ENCODE data around the gene PRG3.

Gene PRG3

GRCh38 chr11:57336111-57336666 lies 44.8 kb downstream of the PRG3 start:
- no peak for DNase-seq

GRCh38 chr11:57335343-57336110 lies 45.4 kb downstream of the PRG3 start, which contains the start of gene SSRP1:
Gene SSRP1, minus strand, starts transcription at chr11:57335892. Its CDS starts 771 bp downstream, at chr11:57335121.
- peak; percentile 88 to 89 for DNase-seq

- no peak for DNase-seq
Measured at GRCh38 chr11:57335023-57335342, 46.0 kb downstream of the PRG3 start.

GRCh38 chr11:57332694-57333440 lies 48.1 kb downstream of the PRG3 start:
- DNase-seq, result no peak

- DNase-seq, result no peak
Measured at GRCh38 chr11:57331720-57332119, 49.2 kb downstream of the PRG3 start.

GRCh38 chr11:57330029-57330428 lies 50.9 kb downstream of the PRG3 start:
- no peak for DNase-seq

- DNase-seq, result no peak
Measured at GRCh38 chr11:57327721-57328120, 53.2 kb downstream of the PRG3 start.
